ENCODE measurements around the gene CDH24.

Gene CDH24

GRCh38 chr14:22998329-22999012 is 58.8 kb downstream of the CDH24 start:
- H3K4me3 ChIP-seq (ENCODE audit: low read depth, low read length), result no peak overlapping the region

GRCh38 chr14:22997676-22998323 is 59.5 kb downstream of the CDH24 start:
- H3K4me3 ChIP-seq (ENCODE audit: low read depth, low read length), result no peak overlapping the region
